Psoas muscle (tissue), 8 donors: Measurements from ENCODE around the gene UCN3. TPM values are rescaled to one million over a fixed set of nuclear protein-coding genes. Genes with fewer than 3 reads are reported as not detected.

Source experiments
- ATAC-seq, 4 donors: fragments of 200-7000 bp; cut with Tn5 transposase; one replicate each; pipeline ENCODE4 v1.9.1; 2020; ENCODE audit warnings: moderate library complexity in 3 of 4, mild to moderate bottlenecking in 2 of 4
- DNase-seq, 2 donors: peaks; one replicate each; pipeline ENCODE4 v3.0.0-alpha.2; 2020
- H3K27ac ChIP-seq: fragments of 200-600 bp; one replicate; pipeline ENCODE4 v1.8.0; 2022
- H3K27me3 ChIP-seq, 3 donors: fragments of 200-600 bp in 1 of 3; one replicate each; pipeline versions ENCODE4 v1.6.1 to v1.8.0; 2013 to 2022; ENCODE audit warnings: low read length in 2 of 3, mild to moderate bottlenecking in 2 of 3, moderate library complexity in 1 of 3; ENCODE audit not compliant: insufficient read depth in 3 of 3
- H3K36me3 ChIP-seq, 2 donors: fragments of 200-600 bp in 1 of 2; one replicate each; pipeline versions ENCODE4 v1.6.1 to v1.8.0; 2013 to 2022; ENCODE audit warnings: low read depth in 1 of 2, mild to moderate bottlenecking in 1 of 2, moderate library complexity in 1 of 2; ENCODE audit not compliant: insufficient read depth in 1 of 2
- H3K4me1 ChIP-seq: fragments of 200-600 bp; one replicate; pipeline ENCODE4 v1.8.0; 2022
- H3K4me3 ChIP-seq: fragments of 200-600 bp; one replicate; pipeline ENCODE4 v1.8.0; 2022; ENCODE audit warnings: mild to moderate bottlenecking
- H3K9me3 ChIP-seq: fragments of 200-600 bp; one replicate; pipeline ENCODE4 v1.8.0; 2022
- CTCF ChIP-seq: fragments of 200-600 bp; IDR thresholded peaks from one replicate; pipeline ENCODE4 v1.8.0; 2022; ENCODE audit warnings: antibody characterized with exemption
- WGBS, 3 donors: extraction: QIAGEN DNeasy Blood & Tissue Kit; methylation state at CpG; one replicate each; pipeline versions ENCODE4 v1.1.6 to v1.1.7; 2013; 5-methylcytosine and 5-hydroxymethylcytosine counted together
- intact Hi-C, 2 donors: fragments of 100-400 bp; cut with DNase I; formaldehyde crosslinking; loops; one replicate each; pipeline versions ENCODE4 v1.11.0 to v1.14.2; 2022
- polyA plus RNA-seq, 3 donors: library from polyadenylated mRNA; stranded (reverse); fragments of 200-250 nt; gene quantifications; one replicate each; pipeline ENCODE4 v1.2.3, GENCODE V29; 2013
- total RNA-seq, 4 donors: library from RNA; stranded (reverse); fragmentation: NEBNext Ultra II Directional in 2 of 4; extraction: Animal tissue kit (Norgen Biotek cat#: 25700) in 2 of 4; gene quantifications; one replicate each; pipeline versions ENCODE4 v1.2.1 to v1.2.4, GENCODE V29; 2021 to 2023
- donor health status: healthy with polysubstance abuse.
- donor health status: DM: no; HTN: no; CAD: no; lungs with moderate emphysema.
- donor health status: Bipolar disorder and iron deficiency.
- donor health status: healthy.
- donor health status: DM: yes; HTN: yes; CAD: no.
- donor health status: DM: no; HTN: no; CAD: no.
- donor health status: DM: no; HTN: no; CAD: no.
- donor health status: DM: yes; HTN: yes; CAD: no.

The UCN3 gene
- total and polyA plus RNA-seq, 7 donors = not detected

DNA sequence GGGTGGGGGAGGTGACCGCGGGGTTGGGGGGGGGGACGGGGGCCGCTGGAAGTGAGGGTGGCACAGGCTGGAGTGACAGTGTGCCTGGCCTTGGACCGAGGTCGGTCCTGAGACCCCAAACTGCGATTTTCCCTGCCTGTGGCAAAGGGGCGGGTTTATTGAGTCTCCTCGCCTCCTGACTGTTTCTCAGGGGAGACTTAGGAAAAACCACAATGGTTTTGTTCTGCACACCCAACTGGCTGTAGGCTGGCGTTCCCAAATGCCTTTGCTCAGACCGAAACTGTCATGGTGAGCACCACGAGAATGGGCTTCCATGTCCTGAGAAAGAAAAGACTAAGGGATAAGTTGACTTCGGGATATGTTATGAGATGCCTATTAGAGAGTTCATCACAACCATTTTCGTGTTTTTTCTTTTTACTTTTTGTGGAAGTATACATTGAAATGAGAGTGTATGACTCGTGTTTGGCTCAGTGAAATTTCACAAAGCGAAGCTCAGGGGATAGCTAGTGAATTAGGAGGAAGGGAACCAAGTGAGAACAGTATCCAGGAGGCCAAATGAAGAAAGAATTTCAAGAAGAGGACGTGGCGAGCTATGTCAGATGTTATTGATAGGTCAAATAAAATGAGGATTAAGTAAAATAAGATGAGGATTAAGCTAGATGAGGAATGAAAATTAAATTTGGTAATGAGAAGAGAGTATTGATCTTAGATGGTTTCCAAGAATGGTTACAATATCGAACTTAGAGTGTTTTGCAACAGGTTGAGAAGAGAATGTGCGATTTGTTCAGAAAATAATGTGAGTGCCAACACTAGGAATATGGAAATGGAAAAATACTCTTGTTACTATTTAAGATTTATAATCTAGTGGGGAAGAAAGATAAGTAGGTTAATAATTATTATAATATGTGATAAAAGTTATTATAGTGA lies 48.5 kb downstream of the UCN3 start:
- peak overlapping the region; percentile 79 for H3K27ac ChIP-seq
- no peak for TF ChIP-seq CTCF
- H3K36me3 ChIP-seq = no peaks in the 10 kb centered on the region
- WGBS, 3 donors = 9 to 18% (median 13%) methylated on average over 18 to 20 of the region's 20 CpGs
- no peaks in the 10 kb centered on the region for H3K27me3 ChIP-seq
- H3K4me1 ChIP-seq = peaks cover 29% of the 10 kb centered on the region
- H3K9me3 ChIP-seq = peaks cover 7% of the 10 kb centered on the region
- H3K4me3 ChIP-seq = peak overlapping the region; percentile 66
- peak; percentile 7 to 32 (median 13) for ATAC-seq
- intact Hi-C loops = no loop called here
- DNase-seq = no peak

GRCh38 chr10:5416981-5417380 lies 52.2 kb downstream of the UCN3 start:
- intact Hi-C loops = no loop called here
- TF ChIP-seq CTCF = no peak
- peak; percentile 73 to 92 for DNase-seq
- Histone ChIP-seq H3K27ac (peak overlapping the region; percentile 80), H3K4me3 (peak overlapping the region; percentile 28), H3K9me3 (peaks cover 8% of the 10 kb centered on the region), H3K36me3 (no peaks in the 10 kb centered on the region), H3K27me3 (no peaks in the 10 kb centered on the region), H3K4me1 (peaks cover 26% of the 10 kb centered on the region)
- WGBS, 3 donors = 38 to 53% (median 43%) methylated on average over 11 of the region's 11 CpGs
- peak; percentile 80 to 83 (median 82) for ATAC-seq

DNA sequence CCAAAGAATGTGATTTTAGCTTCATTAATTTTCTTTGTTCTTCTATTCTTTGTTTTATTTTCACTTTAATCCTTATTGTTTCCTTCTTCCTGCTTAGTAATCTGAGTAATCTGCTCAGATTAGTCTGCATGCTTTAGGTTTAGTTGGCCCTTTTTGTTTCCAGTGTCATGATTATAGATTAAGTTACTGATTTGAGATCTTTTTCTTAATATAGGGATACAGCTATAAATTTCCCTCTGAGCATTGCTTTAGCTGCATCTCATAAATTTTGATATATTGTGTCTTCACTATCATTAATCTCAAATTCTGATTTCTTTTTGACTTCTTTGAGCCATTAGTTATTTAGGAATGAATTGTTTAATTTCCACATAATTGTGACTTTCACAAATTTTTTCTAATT lies 53.8 kb downstream of the UCN3 start:
- Histone ChIP-seq H3K4me3 (no peak overlapping the region), H3K9me3 (peaks cover 8% of the 10 kb centered on the region), H3K4me1 (peaks cover 24% of the 10 kb centered on the region), H3K36me3 (no peaks in the 10 kb centered on the region), H3K27ac (no peak overlapping the region), H3K27me3 (no peaks in the 10 kb centered on the region)
- DNase-seq (no peak), ATAC-seq (no peak)
- intact Hi-C loops = no loop called here
- no peak for TF ChIP-seq CTCF

DNA sequence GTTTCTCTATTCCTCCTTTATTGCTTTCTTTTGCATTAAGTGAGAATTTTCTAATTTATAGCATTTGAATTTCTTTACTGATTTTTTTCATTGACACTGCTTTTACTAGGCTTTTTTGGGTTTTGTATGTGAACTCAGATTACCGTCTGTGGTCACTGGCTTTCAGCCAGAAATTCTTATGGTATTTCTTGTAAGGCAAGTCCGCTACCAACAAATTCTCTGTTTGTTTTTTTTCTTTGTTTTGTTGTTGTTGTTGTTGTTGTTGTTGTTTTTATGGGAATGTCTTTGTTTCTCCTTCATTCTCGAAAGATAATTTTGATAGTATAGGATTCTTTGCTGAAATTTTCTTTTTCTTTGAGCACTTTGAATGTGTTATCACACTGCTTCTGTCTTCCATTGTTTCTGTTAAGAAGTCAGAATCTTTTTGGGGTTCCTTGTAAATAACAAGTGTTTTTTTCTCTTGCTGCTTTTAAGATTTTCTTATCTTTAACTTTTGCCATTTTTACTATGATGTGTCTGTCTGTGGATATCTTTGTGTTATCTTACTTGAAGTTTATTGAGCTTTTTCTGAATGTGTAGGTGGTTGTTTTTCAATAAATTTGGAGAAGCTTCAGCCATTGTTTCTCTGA lies 54.8 kb downstream of the UCN3 start:
- intact Hi-C loops = no loop called here
- Histone ChIP-seq H3K27me3 (no peaks in the 10 kb centered on the region), H3K27ac (no peak overlapping the region), H3K36me3 (no peaks in the 10 kb centered on the region), H3K4me1 (peaks cover 17% of the 10 kb centered on the region), H3K9me3 (peaks cover 8% of the 10 kb centered on the region), H3K4me3 (no peak overlapping the region)
- 73 to 95% (median 78%) methylated on average over 3 of the region's 3 CpGs for WGBS, 3 donors
- no peak for DNase-seq
- ATAC-seq = no peak
- no peak for TF ChIP-seq CTCF
